GM19023 (cell line): ENCODE measurements around the gene ZBBX.

Experiments
- ATAC-seq: cut with Tn5 transposase; IDR thresholded peaks from one replicate; pipeline ENCODE4 v1.9.1; 2021; ENCODE audit warnings: mild to moderate bottlenecking, moderate library complexity; ENCODE audit not compliant: unreplicated experiment

ZBBX gene

GRCh38 chr3:167318996-167319615 is 61.0 kb downstream of the ZBBX start:
- ATAC-seq: no peak

GRCh38 chr3:167318306-167318705 is 61.8 kb downstream of the ZBBX start:
- ATAC-seq: no peak

GRCh38 chr3:167306319-167306718 is 73.8 kb downstream of the ZBBX start:
- no peak for ATAC-seq

GRCh38 chr3:167305340-167305890 is 74.7 kb downstream of the ZBBX start:
- ATAC-seq: no peak

GRCh38 chr3:167304077-167304476 is 76.0 kb downstream of the ZBBX start:
- ATAC-seq: no peak

- ATAC-seq: no peak
Observed at GRCh38 chr3:167302678-167303077, 77.4 kb downstream of the ZBBX start.

GRCh38 chr3:167300207-167300606 is 79.9 kb downstream of the ZBBX start:
- no peak for ATAC-seq

- ATAC-seq: no peak
Observed at GRCh38 chr3:167289435-167289834, 90.7 kb downstream of the ZBBX start.

GRCh38 chr3:167288737-167289136 is 91.4 kb downstream of the ZBBX start:
- no peak for ATAC-seq

GRCh38 chr3:167287308-167287707 is 92.8 kb downstream of the ZBBX start:
- no peak for ATAC-seq

GRCh38 chr3:167274141-167274874 is 105.8 kb downstream of the ZBBX start:
- ATAC-seq: no peak

- no peak for ATAC-seq
Observed at GRCh38 chr3:167253037-167253436, 127.1 kb downstream of the ZBBX start.

GRCh38 chr3:167251678-167252077 is 128.4 kb downstream of the ZBBX start:
- no peak for ATAC-seq

- ATAC-seq: no peak
Observed at GRCh38 chr3:167246252-167246651, 133.8 kb downstream of the ZBBX start.

GRCh38 chr3:167241048-167241845 is 138.8 kb downstream of the ZBBX start:
- ATAC-seq: no peak

GRCh38 chr3:167228135-167228534 is 152.0 kb downstream of the ZBBX start:
- no peak for ATAC-seq

- no peak for ATAC-seq
Observed at GRCh38 chr3:167225821-167226220, 154.3 kb downstream of the ZBBX start.

GRCh38 chr3:167209011-167209410 is 171.1 kb downstream of the ZBBX start:
- no peak for ATAC-seq

GRCh38 chr3:167203062-167203461 is 177.0 kb downstream of the ZBBX start:
- ATAC-seq: no peak

GRCh38 chr3:167198949-167199600 is 181.0 kb downstream of the ZBBX start:
- ATAC-seq: no peak
